ENCODE data around the gene VPREB1.
"Not testable (repeated sequence)": the region's sequence is repeated elsewhere in the genome, so short reads cannot be mapped to it uniquely, and the experiment has no call there.

VPREB1 gene

GRCh38 chr22:22245256-22245909, 797 bp downstream of the VPREB1 start:
- no peak for DNase-seq

- DNase-seq: no peak
Measured at GRCh38 chr22:22245935-22246525, 1.4 kb downstream of the VPREB1 start.

- DNase-seq: no peak
Measured at GRCh38 chr22:22246706-22247105, 2.1 kb downstream of the VPREB1 start.

GRCh38 chr22:22248878-22249277, 4.3 kb downstream of the VPREB1 start:
- DNase-seq: no peak

GRCh38 chr22:22250651-22251050, 6.1 kb downstream of the VPREB1 start:
- not testable (repeated sequence) for DNase-seq

GRCh38 chr22:22256133-22256532, 11.5 kb downstream of the VPREB1 start:
- DNase-seq: not testable (repeated sequence)

GRCh38 chr22:22258597-22259415, 14.2 kb downstream of the VPREB1 start:
- DNase-seq: not testable (repeated sequence)

GRCh38 chr22:22260169-22260568, 15.6 kb downstream of the VPREB1 start:
- not testable (repeated sequence) for DNase-seq

GRCh38 chr22:22260586-22260985, 16.0 kb downstream of the VPREB1 start:
- DNase-seq: not testable (repeated sequence)

- not testable (repeated sequence) for DNase-seq
Measured at GRCh38 chr22:22262332-22263074, 17.9 kb downstream of the VPREB1 start.

- not testable (repeated sequence) for DNase-seq
Measured at GRCh38 chr22:22263823-22264222, 19.2 kb downstream of the VPREB1 start.

- not testable (repeated sequence) for DNase-seq
Measured at GRCh38 chr22:22270036-22270676, 25.6 kb downstream of the VPREB1 start.

GRCh38 chr22:22277423-22277822, 32.8 kb downstream of the VPREB1 start:
- not testable (repeated sequence) for DNase-seq

GRCh38 chr22:22284962-22285756, 40.6 kb downstream of the VPREB1 start:
- DNase-seq: not testable (repeated sequence)

- not testable (repeated sequence) for DNase-seq
Measured at GRCh38 chr22:22286390-22287105, 42.0 kb downstream of the VPREB1 start.

- not testable (repeated sequence) for DNase-seq
Measured at GRCh38 chr22:22287106-22287626, 42.6 kb downstream of the VPREB1 start.

GRCh38 chr22:22289666-22290065, 45.1 kb downstream of the VPREB1 start:
- not testable (repeated sequence) for DNase-seq

GRCh38 chr22:22291129-22291806, 46.7 kb downstream of the VPREB1 start:
- not testable (repeated sequence) for DNase-seq

Data from amygdala (tissue), 56 donors.